ENCODE measurements around the gene DCUN1D3.

DCUN1D3 gene

DNA sequence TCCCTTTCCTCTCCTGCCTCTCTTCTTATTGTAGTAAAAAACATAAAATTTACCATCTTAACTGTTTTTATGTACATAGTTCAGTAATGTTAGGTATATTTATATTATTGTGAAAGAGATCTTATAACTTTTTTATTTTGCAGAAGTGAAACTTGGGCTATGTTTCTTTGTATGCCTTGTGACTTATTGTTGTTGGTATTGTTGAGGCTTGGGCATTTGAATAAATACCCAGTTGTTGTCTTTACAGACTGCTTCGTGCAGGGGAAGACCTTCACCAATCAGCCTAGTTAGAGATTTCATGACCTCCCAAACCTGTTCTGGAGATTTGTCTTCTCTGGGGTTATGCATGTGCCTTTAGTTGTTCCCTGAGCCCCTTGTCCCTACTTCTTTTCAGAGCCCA lies 61.9 kb downstream of the DCUN1D3 start (continued):
- no peak for TF ChIP-seq CSDC2 (CRISPR knock-in tag; IDR thresholded peaks at IDR 0.05)
- no peak for TF ChIP-seq ARNTL (CRISPR knock-in tag; IDR thresholded peaks at IDR 0.05; ENCODE audit: borderline replicate concordance, low read depth)
- no peak for TF ChIP-seq ZNF565 (CRISPR knock-in tag; conservative IDR thresholded peaks at IDR 0.05; ENCODE audit: low read depth)
- TF ChIP-seq, protein P1, sequence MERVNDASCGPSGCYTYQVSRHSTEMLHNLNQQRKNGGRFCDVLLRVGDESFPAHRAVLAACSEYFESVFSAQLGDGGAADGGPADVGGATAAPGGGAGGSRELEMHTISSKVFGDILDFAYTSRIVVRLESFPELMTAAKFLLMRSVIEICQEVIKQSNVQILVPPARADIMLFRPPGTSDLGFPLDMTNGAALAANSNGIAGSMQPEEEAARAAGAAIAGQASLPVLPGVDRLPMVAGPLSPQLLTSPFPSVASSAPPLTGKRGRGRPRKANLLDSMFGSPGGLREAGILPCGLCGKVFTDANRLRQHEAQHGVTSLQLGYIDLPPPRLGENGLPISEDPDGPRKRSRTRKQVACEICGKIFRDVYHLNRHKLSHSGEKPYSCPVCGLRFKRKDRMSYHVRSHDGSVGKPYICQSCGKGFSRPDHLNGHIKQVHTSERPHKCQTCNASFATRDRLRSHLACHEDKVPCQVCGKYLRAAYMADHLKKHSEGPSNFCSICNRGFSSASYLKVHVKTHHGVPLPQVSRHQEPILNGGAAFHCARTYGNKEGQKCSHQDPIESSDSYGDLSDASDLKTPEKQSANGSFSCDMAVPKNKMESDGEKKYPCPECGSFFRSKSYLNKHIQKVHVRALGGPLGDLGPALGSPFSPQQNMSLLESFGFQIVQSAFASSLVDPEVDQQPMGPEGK (CRISPR knock-in tag; IDR thresholded peaks at IDR 0.05; ENCODE audit: borderline replicate concordance), result no peak
- TF ChIP-seq, protein P2, sequence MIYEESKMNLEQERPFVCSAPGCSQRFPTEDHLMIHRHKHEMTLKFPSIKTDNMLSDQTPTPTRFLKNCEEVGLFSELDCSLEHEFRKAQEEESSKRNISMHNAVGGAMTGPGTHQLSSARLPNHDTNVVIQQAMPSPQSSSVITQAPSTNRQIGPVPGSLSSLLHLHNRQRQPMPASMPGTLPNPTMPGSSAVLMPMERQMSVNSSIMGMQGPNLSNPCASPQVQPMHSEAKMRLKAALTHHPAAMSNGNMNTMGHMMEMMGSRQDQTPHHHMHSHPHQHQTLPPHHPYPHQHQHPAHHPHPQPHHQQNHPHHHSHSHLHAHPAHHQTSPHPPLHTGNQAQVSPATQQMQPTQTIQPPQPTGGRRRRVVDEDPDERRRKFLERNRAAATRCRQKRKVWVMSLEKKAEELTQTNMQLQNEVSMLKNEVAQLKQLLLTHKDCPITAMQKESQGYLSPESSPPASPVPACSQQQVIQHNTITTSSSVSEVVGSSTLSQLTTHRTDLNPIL (CRISPR knock-in tag; IDR thresholded peaks at IDR 0.05; ENCODE audit: low read depth), result no peak

DNA sequence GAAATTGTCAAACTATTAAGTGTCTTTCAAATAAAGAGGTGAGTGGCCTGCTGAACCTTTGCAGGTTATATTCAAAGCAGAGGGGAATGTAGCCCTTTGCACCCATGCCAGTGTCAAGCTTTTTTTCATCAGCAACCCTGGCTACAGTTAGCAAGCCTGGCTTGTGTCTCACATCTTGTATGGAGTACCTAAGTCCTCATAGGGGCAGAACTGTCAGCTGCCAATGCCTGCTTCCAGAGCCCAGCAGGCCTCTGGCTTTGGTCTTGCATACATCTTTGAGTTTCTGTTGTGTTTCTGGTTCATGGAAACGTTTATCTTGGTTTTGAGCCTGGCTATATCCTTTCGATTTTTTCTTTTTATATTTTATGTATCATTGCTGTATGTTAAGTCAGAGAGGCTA lies 67.1 kb downstream of the DCUN1D3 start:
- TF ChIP-seq, protein P3, sequence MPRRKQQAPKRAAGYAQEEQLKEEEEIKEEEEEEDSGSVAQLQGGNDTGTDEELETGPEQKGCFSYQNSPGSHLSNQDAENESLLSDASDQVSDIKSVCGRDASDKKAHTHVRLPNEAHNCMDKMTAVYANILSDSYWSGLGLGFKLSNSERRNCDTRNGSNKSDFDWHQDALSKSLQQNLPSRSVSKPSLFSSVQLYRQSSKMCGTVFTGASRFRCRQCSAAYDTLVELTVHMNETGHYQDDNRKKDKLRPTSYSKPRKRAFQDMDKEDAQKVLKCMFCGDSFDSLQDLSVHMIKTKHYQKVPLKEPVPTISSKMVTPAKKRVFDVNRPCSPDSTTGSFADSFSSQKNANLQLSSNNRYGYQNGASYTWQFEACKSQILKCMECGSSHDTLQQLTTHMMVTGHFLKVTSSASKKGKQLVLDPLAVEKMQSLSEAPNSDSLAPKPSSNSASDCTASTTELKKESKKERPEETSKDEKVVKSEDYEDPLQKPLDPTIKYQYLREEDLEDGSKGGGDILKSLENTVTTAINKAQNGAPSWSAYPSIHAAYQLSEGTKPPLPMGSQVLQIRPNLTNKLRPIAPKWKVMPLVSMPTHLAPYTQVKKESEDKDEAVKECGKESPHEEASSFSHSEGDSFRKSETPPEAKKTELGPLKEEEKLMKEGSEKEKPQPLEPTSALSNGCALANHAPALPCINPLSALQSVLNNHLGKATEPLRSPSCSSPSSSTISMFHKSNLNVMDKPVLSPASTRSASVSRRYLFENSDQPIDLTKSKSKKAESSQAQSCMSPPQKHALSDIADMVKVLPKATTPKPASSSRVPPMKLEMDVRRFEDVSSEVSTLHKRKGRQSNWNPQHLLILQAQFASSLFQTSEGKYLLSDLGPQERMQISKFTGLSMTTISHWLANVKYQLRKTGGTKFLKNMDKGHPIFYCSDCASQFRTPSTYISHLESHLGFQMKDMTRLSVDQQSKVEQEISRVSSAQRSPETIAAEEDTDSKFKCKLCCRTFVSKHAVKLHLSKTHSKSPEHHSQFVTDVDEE (CRISPR knock-in tag; IDR thresholded peaks at IDR 0.05), result no peak
- TF ChIP-seq, protein P2 (CRISPR knock-in tag; IDR thresholded peaks at IDR 0.05; ENCODE audit: low read depth), result no peak
- TF ChIP-seq PPARA (CRISPR knock-in tag; IDR thresholded peaks at IDR 0.05; ENCODE audit: borderline replicate concordance), result no peak
- ATAC-seq, result no peak

DNA sequence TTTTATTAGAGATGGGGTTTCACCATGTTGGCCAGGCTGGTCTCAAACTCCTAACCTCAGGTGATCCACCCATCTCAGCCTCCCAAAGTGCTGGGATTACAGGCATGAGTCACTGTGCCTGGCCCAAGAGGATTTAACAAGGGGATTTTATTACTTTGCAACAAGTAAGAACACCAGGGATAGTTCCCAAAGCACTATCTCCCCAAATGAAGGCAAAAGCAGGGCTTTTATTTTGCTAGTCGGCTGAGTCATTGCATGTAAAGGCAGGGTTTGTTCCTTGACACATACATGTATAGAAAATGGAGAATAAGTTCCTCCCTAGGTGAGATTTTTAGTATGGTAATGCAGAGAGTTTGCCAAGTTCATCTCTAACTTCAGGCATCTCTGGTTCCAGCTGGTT lies 69.8 kb downstream of the DCUN1D3 start:
- TF ChIP-seq, protein P1 (CRISPR knock-in tag; IDR thresholded peaks at IDR 0.05; ENCODE audit: borderline replicate concordance), result no peak
- no peak for TF ChIP-seq TOX (CRISPR knock-in tag; IDR thresholded peaks at IDR 0.05; ENCODE audit: borderline replicate concordance)
- no peak for TF ChIP-seq ZC3H10 (CRISPR knock-in tag; IDR thresholded peaks at IDR 0.05)
- TF ChIP-seq TCF4 (CRISPR knock-in tag; IDR thresholded peaks at IDR 0.05; ENCODE audit: borderline replicate concordance), result no peak
- TF ChIP-seq, protein P3 (CRISPR knock-in tag; IDR thresholded peaks at IDR 0.05), result no peak
- no peak for TF ChIP-seq ZNF565 (CRISPR knock-in tag; conservative IDR thresholded peaks at IDR 0.05; ENCODE audit: low read depth)
- no peak for TF ChIP-seq ZNF8 (CRISPR knock-in tag; IDR thresholded peaks at IDR 0.05)
- ATAC-seq, result no peak

DNA sequence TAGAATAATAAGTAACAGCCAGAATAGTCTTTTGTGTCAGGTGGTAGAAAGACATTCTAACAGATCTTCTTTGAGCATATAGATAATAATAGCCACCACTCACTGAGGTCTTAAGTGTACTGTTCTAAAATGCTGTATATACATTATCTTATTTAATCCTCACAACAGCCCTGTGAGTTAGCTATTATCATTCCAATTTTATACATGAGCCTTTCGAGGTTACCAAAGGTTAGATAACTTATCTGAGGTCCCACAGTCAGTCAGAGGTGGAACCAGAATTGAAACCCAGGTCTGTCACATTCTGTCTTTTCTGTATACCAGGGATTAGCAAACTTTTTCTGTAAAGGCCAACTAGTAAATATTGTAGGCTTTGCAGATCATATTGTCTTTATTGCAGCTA lies 70.6 kb downstream of the DCUN1D3 start:
- ATAC-seq, result no peak
- TF ChIP-seq, protein P1 (CRISPR knock-in tag; IDR thresholded peaks at IDR 0.05; ENCODE audit: borderline replicate concordance), result no peak
- TF ChIP-seq, protein P3 (CRISPR knock-in tag; IDR thresholded peaks at IDR 0.05), result no peak
- TF ChIP-seq ZNF565 (CRISPR knock-in tag; conservative IDR thresholded peaks at IDR 0.05; ENCODE audit: low read depth) (no peak), BACH2 (CRISPR knock-in tag; IDR thresholded peaks at IDR 0.05; ENCODE audit: borderline replicate concordance) (no peak), ZFP30 (CRISPR knock-in tag; IDR thresholded peaks at IDR 0.05) (no peak), SNAI2 (CRISPR knock-in tag; IDR thresholded peaks at IDR 0.05) (no peak), CSDC2 (CRISPR knock-in tag; IDR thresholded peaks at IDR 0.05) (no peak), ZC3H10 (CRISPR knock-in tag; IDR thresholded peaks at IDR 0.05) (no peak), RARB (CRISPR knock-in tag; IDR thresholded peaks at IDR 0.05) (no peak), GLIS3 (CRISPR knock-in tag; IDR thresholded peaks at IDR 0.05) (no peak)

Measured in SK-N-SH treated with all-trans-retinoic acid at 6 μM for 48 hours (cell line).